ENCODE results near the gene CSF1R. TPM values are rescaled to one million over a fixed set of nuclear protein-coding genes. Genes with fewer than 3 reads are reported as not detected.
"Not testable (repeated sequence)": the region's sequence is repeated elsewhere in the genome, so short reads cannot be mapped to it uniquely, and the experiment has no call there.

The CSF1R gene
- polyA plus RNA-seq, 1 donor (not counting 4 experiments of a cell fraction or from before 2014, with no cell fraction given) = not detected

DNA sequence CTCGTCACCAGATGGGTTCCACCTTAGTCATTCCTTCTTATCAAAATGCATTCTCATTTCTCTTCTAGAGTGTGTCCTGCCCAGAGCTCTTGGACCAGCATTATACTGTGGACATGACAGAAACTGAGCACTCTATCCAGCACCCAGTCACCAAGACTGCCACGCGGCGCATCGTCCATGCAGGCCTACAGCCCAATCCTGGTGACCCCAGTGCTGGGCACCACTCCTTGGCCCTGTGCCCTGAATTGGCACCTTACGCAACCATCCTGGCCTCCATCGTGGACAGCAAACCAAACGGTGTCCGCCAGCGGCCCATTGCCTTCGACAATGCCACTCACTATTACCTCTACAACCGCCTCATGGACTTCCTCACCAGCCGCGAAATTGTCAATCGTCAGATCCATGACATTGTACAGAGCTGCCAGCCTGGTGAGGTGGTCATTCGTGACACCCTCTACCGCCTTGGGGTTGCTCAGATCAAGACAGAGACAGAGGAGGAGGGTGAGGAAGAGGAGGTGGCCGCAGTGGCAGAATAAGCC is 34.6 kb downstream of the CSF1R start:
- dilution Hi-C loops (cut with MboI; ENCODE audit: extremely low pct_ligation_motif_present, low sequenced_read_pairs) = no loop called here
- Histone ChIP-seq H3K4me1 (ENCODE audit: control insufficient read depth, extremely low read depth, insufficient read depth, low read length) (peaks cover 23% of the 10 kb centered on the region), H3K79me2 (ENCODE audit: control insufficient read depth, insufficient read depth, low read length) (no peaks in the 10 kb centered on the region), H3K36me3 (ENCODE audit: control insufficient read depth in 2 of 2, extremely low read depth in 1 of 2, insufficient read depth in 2 of 2, low read length in 2 of 2) (peaks cover 56 to 83% of the 10 kb centered on the region in 2 experiments), H3K4me3 (ENCODE audit: control insufficient read depth in 2 of 3, extremely low read depth in 1 of 3, insufficient read depth in 2 of 3, low read depth in 1 of 3, low read length in 3 of 3) (no peak overlapping the region), H3K9me1 (ENCODE audit: control insufficient read depth, extremely low read depth, insufficient read depth, low read length) (peaks cover 3% of the 10 kb centered on the region), H3K9me3 (ENCODE audit: control insufficient read depth, low read depth, low read length) (no peaks in the 10 kb centered on the region), H3K9ac (ENCODE audit: control insufficient read depth, extremely low read depth, insufficient read depth, low read length) (no peak overlapping the region), H2AFZ (ENCODE audit: control insufficient read depth, low read length) (no peak overlapping the region), H3K4me2 (ENCODE audit: control insufficient read depth, extremely low read depth, insufficient read depth, low read depth, low read length) (no peak overlapping the region), H3K27me3 (ENCODE audit: control insufficient read depth, extremely low read depth, insufficient read depth, low read length) (no peaks in the 10 kb centered on the region), H3K27ac (ENCODE audit: control insufficient read depth, insufficient read depth, low read length) (no peak overlapping the region), H4K20me1 (ENCODE audit: control insufficient read depth, extremely low read depth, insufficient read depth, low read length) (no peaks in the 10 kb centered on the region)
- FAIRE-seq (no peak), DNase-seq (ENCODE audit: low read depth, low spot score) (no peak)
- no peak for TF ChIP-seq EZH2 (IDR thresholded peaks at IDR 0.05; ENCODE audit: low read length)
- TF ChIP-seq, protein P1, sequence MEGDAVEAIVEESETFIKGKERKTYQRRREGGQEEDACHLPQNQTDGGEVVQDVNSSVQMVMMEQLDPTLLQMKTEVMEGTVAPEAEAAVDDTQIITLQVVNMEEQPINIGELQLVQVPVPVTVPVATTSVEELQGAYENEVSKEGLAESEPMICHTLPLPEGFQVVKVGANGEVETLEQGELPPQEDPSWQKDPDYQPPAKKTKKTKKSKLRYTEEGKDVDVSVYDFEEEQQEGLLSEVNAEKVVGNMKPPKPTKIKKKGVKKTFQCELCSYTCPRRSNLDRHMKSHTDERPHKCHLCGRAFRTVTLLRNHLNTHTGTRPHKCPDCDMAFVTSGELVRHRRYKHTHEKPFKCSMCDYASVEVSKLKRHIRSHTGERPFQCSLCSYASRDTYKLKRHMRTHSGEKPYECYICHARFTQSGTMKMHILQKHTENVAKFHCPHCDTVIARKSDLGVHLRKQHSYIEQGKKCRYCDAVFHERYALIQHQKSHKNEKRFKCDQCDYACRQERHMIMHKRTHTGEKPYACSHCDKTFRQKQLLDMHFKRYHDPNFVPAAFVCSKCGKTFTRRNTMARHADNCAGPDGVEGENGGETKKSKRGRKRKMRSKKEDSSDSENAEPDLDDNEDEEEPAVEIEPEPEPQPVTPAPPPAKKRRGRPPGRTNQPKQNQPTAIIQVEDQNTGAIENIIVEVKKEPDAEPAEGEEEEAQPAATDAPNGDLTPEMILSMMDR (optimal IDR thresholded peaks at IDR 0.05 in 1 of 3, IDR thresholded peaks at IDR 0.05 in 1 of 3, conservative IDR thresholded peaks at IDR 0.05 in 1 of 3; ENCODE audit: extremely low read depth in 1 of 3, insufficient read depth in 2 of 3, low read length in 3 of 3) = no peak

DNA sequence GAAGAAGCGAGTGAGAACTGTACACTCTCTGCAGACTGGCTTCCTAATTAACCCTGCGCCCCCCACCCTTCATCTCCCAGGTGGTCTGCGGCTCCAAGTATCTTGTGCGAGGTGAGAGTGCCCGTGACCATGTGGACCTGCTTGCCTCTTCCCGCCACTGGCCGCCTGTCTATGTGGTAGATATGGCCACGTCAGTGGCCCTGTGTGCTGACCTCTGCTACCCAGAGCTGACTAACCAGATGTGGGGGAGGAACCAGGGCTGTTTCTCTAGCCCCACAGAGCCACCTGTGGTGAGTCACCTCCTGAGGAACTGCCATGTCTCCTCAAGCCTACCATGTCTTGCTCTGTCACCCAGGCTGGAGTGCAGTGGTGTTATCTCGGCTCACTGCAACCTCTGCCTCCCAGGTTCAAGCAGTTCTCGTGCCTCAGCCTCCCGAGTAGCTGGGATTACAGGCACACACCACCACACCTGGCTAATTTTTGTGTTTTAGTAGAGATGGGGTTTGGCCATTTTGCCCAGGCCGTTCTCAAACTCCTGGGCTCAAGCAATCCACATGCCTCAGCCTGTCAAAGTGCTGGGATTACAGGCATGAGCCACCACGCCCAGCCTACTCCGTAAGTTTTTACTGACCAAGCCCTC is 36.1 kb downstream of the CSF1R start:
- DNase-seq (ENCODE audit: low read depth, low spot score); H3K79me2 ChIP-seq (ENCODE audit: control insufficient read depth, insufficient read depth, low read length); H3K27ac ChIP-seq (ENCODE audit: control insufficient read depth, insufficient read depth, low read length); H3K4me3 ChIP-seq (ENCODE audit: control insufficient read depth in 2 of 3, extremely low read depth in 1 of 3, insufficient read depth in 2 of 3, low read depth in 1 of 3, low read length in 3 of 3); H3K4me2 ChIP-seq (ENCODE audit: control insufficient read depth, extremely low read depth, insufficient read depth, low read depth, low read length); H4K20me1 ChIP-seq (ENCODE audit: control insufficient read depth, extremely low read depth, insufficient read depth, low read length); H3K9ac ChIP-seq (ENCODE audit: control insufficient read depth, extremely low read depth, insufficient read depth, low read length); H2AFZ ChIP-seq (ENCODE audit: control insufficient read depth, low read length); H3K9me3 ChIP-seq (ENCODE audit: control insufficient read depth, low read depth, low read length); H3K27me3 ChIP-seq (ENCODE audit: control insufficient read depth, extremely low read depth, insufficient read depth, low read length); H3K9me1 ChIP-seq (ENCODE audit: control insufficient read depth, extremely low read depth, insufficient read depth, low read length); dilution Hi-C loops (cut with MboI; ENCODE audit: extremely low pct_ligation_motif_present, low sequenced_read_pairs); FAIRE-seq: not testable (repeated sequence)
- Histone ChIP-seq H3K4me1 (ENCODE audit: control insufficient read depth, extremely low read depth, insufficient read depth, low read length) (peaks cover 23% of the 10 kb centered on the region), H3K36me3 (ENCODE audit: control insufficient read depth in 2 of 2, extremely low read depth in 1 of 2, insufficient read depth in 2 of 2, low read length in 2 of 2) (peaks cover 60 to 83% of the 10 kb centered on the region in 2 experiments)
